ENCODE measurements around the gene AREL1. TPM values are rescaled to one million over a fixed set of nuclear protein-coding genes. Genes with fewer than 3 reads are reported as not detected.
A peak's percentile ranks its signal among the peaks of the same experiment; 100 is the strongest.

AREL1 gene
- total and polyA plus RNA-seq, 10 of the 15 experiments (the other 5 are each of a cell fraction or from before 2014, with no cell fraction given) = 6.2 to 40.4 (median 23.7) TPM

DNA sequence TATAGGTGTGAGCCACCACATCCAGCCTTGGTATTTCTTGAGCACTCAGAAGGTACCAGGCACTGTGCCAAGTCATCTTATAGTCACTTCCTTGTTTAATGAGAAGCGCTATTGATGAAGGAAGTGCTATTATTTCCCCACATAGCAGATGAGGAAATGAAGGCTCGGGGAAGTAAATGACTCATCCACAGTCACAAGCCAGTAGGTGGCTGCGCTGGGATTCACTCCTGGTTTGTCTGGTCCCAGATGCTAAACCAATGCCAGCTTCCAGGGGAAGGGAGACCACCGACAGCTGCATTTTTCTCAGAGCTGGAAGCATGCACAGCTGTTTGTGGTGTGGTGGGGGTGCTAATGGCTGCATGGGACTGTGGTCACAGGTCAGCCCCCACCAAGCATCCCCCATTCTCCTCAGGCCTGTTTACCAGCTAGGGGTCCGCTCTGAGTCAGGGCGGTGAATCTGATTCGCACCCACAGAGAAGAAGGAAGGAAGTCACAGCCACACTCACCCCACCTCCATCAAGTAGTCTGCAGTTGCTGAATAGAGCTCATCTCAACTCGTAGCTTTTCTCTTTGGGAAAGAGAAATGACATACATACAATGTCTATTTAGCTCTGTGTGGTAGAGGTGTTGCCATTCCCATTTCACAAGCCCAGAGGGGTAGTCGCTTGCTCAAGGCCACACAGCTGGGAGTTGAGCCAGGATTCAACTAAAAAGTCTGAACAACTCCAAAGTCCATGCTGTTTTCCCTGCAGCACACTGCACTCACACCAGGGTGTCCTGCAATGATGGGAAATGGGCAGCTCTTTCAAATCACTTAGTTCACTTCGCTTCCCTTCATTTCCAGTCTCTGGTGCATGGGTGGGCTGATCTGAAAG lies 94.6 kb downstream of the AREL1 start (continued):
- TF ChIP-seq, protein P1, sequence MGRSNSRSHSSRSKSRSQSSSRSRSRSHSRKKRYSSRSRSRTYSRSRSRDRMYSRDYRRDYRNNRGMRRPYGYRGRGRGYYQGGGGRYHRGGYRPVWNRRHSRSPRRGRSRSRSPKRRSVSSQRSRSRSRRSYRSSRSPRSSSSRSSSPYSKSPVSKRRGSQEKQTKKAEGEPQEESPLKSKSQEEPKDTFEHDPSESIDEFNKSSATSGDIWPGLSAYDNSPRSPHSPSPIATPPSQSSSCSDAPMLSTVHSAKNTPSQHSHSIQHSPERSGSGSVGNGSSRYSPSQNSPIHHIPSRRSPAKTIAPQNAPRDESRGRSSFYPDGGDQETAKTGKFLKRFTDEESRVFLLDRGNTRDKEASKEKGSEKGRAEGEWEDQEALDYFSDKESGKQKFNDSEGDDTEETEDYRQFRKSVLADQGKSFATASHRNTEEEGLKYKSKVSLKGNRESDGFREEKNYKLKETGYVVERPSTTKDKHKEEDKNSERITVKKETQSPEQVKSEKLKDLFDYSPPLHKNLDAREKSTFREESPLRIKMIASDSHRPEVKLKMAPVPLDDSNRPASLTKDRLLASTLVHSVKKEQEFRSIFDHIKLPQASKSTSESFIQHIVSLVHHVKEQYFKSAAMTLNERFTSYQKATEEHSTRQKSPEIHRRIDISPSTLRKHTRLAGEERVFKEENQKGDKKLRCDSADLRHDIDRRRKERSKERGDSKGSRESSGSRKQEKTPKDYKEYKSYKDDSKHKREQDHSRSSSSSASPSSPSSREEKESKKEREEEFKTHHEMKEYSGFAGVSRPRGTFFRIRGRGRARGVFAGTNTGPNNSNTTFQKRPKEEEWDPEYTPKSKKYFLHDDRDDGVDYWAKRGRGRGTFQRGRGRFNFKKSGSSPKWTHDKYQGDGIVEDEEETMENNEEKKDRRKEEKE (IDR thresholded peaks at IDR 0.05) = no peak
- TF ChIP-seq RUNX3 (IDR thresholded peaks at IDR 0.05; ENCODE audit: low read length) = peak; percentile 67
- no peak for TF ChIP-seq EGR1 (IDR thresholded peaks at IDR 0.05; ENCODE audit: borderline replicate concordance in 1 of 2, low read depth in 2 of 2, low read length in 2 of 2)
- no peak for TF ChIP-seq SREBF1 (IDR thresholded peaks at IDR 0.05; ENCODE audit: low read length)
- no peak for TF ChIP-seq SMC3 (IDR thresholded peaks at IDR 0.05; ENCODE audit: borderline replicate concordance, low read length)
- TF ChIP-seq POLR2AphosphoS5 (IDR thresholded peaks at IDR 0.05; ENCODE audit: low read length) = no peak
- TF ChIP-seq POLR2AphosphoS2 (IDR thresholded peaks at IDR 0.05; ENCODE audit: low read depth, low read length) = no peak
- TF ChIP-seq, protein P2, sequence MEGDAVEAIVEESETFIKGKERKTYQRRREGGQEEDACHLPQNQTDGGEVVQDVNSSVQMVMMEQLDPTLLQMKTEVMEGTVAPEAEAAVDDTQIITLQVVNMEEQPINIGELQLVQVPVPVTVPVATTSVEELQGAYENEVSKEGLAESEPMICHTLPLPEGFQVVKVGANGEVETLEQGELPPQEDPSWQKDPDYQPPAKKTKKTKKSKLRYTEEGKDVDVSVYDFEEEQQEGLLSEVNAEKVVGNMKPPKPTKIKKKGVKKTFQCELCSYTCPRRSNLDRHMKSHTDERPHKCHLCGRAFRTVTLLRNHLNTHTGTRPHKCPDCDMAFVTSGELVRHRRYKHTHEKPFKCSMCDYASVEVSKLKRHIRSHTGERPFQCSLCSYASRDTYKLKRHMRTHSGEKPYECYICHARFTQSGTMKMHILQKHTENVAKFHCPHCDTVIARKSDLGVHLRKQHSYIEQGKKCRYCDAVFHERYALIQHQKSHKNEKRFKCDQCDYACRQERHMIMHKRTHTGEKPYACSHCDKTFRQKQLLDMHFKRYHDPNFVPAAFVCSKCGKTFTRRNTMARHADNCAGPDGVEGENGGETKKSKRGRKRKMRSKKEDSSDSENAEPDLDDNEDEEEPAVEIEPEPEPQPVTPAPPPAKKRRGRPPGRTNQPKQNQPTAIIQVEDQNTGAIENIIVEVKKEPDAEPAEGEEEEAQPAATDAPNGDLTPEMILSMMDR (IDR thresholded peaks at IDR 0.05 in 2 of 3, conservative IDR thresholded peaks at IDR 0.05 in 1 of 3; ENCODE audit: control insufficient read depth in 2 of 3, extremely low read depth in 1 of 3, insufficient read depth in 1 of 3, low read depth in 3 of 3, low read length in 3 of 3) = no peak
- TF ChIP-seq TBL1XR1 (IDR thresholded peaks at IDR 0.05; ENCODE audit: low read depth, low read length) = no peak
- no peak for TF ChIP-seq CBX3 (IDR thresholded peaks at IDR 0.05; ENCODE audit: borderline replicate concordance, low read depth)
- peak; percentile 27 to 69; a peak in 2 of 4 replicates for TF ChIP-seq BHLHE40 (IDR thresholded peaks at IDR 0.05; ENCODE audit: borderline replicate concordance in 1 of 2, low read depth in 2 of 2, low read length in 1 of 2)
- TF ChIP-seq, protein P3, sequence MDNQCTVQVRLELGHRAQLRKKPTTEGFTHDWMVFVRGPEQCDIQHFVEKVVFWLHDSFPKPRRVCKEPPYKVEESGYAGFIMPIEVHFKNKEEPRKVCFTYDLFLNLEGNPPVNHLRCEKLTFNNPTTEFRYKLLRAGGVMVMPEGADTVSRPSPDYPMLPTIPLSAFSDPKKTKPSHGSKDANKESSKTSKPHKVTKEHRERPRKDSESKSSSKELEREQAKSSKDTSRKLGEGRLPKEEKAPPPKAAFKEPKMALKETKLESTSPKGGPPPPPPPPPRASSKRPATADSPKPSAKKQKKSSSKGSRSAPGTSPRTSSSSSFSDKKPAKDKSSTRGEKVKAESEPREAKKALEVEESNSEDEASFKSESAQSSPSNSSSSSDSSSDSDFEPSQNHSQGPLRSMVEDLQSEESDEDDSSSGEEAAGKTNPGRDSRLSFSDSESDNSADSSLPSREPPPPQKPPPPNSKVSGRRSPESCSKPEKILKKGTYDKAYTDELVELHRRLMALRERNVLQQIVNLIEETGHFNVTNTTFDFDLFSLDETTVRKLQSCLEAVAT (IDR thresholded peaks at IDR 0.05) = peak; percentile 46; the same call in 1 of the 2 replicates
- no peak for TF ChIP-seq KAT2A (conservative IDR thresholded peaks at IDR 0.05; ENCODE audit: control insufficient read depth, low read depth, low read length)
- peak; percentile 76; the same call in 1 of the 2 replicates for TF ChIP-seq TCF12 (IDR thresholded peaks at IDR 0.05; ENCODE audit: low read depth, low read length)
- TF ChIP-seq CHD4 (IDR thresholded peaks at IDR 0.05) = no peak
- no peak for TF ChIP-seq RAD21 (IDR thresholded peaks at IDR 0.05; ENCODE audit: insufficient read depth, low read depth, low read length)
- TF ChIP-seq, protein P4, sequence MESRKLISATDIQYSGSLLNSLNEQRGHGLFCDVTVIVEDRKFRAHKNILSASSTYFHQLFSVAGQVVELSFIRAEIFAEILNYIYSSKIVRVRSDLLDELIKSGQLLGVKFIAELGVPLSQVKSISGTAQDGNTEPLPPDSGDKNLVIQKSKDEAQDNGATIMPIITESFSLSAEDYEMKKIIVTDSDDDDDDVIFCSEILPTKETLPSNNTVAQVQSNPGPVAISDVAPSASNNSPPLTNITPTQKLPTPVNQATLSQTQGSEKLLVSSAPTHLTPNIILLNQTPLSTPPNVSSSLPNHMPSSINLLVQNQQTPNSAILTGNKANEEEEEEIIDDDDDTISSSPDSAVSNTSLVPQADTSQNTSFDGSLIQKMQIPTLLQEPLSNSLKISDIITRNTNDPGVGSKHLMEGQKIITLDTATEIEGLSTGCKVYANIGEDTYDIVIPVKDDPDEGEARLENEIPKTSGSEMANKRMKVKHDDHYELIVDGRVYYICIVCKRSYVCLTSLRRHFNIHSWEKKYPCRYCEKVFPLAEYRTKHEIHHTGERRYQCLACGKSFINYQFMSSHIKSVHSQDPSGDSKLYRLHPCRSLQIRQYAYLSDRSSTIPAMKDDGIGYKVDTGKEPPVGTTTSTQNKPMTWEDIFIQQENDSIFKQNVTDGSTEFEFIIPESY (IDR thresholded peaks at IDR 0.05) = no peak
- no peak for TF ChIP-seq WRNIP1 (IDR thresholded peaks at IDR 0.05; ENCODE audit: borderline replicate concordance, low read depth, low read length)
- no peak for TF ChIP-seq CREM (IDR thresholded peaks at IDR 0.05; ENCODE audit: low read depth)
- TF ChIP-seq CEBPB (IDR thresholded peaks at IDR 0.05; ENCODE audit: borderline replicate concordance in 1 of 2, low read depth in 2 of 2, low read length in 2 of 2) = no peak
- no peak for TF ChIP-seq TAF1 (IDR thresholded peaks at IDR 0.05; ENCODE audit: borderline replicate concordance, low read depth, low read length)

Data from GM12878 (cell line).